Measurements from ENCODE around the gene SAP130.

SAP130 gene

GRCh38 chr2:128027801-128028667 lies at the start of gene SAP130:
Gene SAP130, minus strand, starts transcription at chr2:128028059. Its CDS starts 1,767 bp downstream, at chr2:128026292.
- peak; percentile 98 for DNase-seq

- no peak for DNase-seq
Observed at GRCh38 chr2:128076461-128077106, 48.7 kb upstream of the SAP130 start.

- no peak for DNase-seq
Observed at GRCh38 chr2:128073278-128073677, 45.4 kb upstream of the SAP130 start.

GRCh38 chr2:128069769-128070168 lies 41.9 kb upstream of the SAP130 start:
- no peak for DNase-seq

GRCh38 chr2:128064353-128064752 lies 36.5 kb upstream of the SAP130 start:
- DNase-seq = no peak

GRCh38 chr2:128062571-128062970 lies 34.7 kb upstream of the SAP130 start:
- DNase-seq = no peak

GRCh38 chr2:128058114-128058513 lies 30.3 kb upstream of the SAP130 start:
- no peak for DNase-seq

GRCh38 chr2:128057334-128057733 lies 29.5 kb upstream of the SAP130 start:
- no peak for DNase-seq

- DNase-seq = no peak
Observed at GRCh38 chr2:128054104-128054885, 26.4 kb upstream of the SAP130 start.

- DNase-seq = no peak
Observed at GRCh38 chr2:128053331-128053730, 25.5 kb upstream of the SAP130 start.

- no peak for DNase-seq
Observed at GRCh38 chr2:128043041-128043440, 15.2 kb upstream of the SAP130 start.

GRCh38 chr2:128041561-128041960 lies 13.7 kb upstream of the SAP130 start:
- DNase-seq = no peak

- no peak for DNase-seq
Observed at GRCh38 chr2:128040166-128040771, 12.4 kb upstream of the SAP130 start.

GRCh38 chr2:128039535-128039934 lies 11.7 kb upstream of the SAP130 start:
- DNase-seq = no peak

GRCh38 chr2:128038411-128038810 lies 10.6 kb upstream of the SAP130 start:
- DNase-seq = no peak

- no peak for DNase-seq
Observed at GRCh38 chr2:128037649-128038048, 9.8 kb upstream of the SAP130 start.

GRCh38 chr2:128036748-128037607 lies 9.1 kb upstream of the SAP130 start:
- no peak for DNase-seq

GRCh38 chr2:128032092-128032491 lies 4.2 kb upstream of the SAP130 start:
- no peak for DNase-seq

- DNase-seq = no peak
Observed at GRCh38 chr2:128028668-128029054, 802 bp upstream of the SAP130 start.

GRCh38 chr2:128027278-128027800 lies 520 bp downstream of the SAP130 start:
- DNase-seq = peak; percentile 98

- DNase-seq = no peak
Observed at GRCh38 chr2:128026448-128027277, 1.2 kb downstream of the SAP130 start.
